SK-N-MC (cell line): ENCODE data around the gene GID8.

Source experiments
- DNase-seq: peaks from one replicate; pipeline ENCODE4 v3.0.0-alpha.2; 2011; ENCODE audit warnings: low read depth, low spot score
- H3K27ac ChIP-seq: fragments of 200-600 bp; sonication (generic); 2 replicates; pipeline ENCODE4 v1.5.1; 2016; ENCODE audit warnings: mixed run types
- H3K36me3 ChIP-seq: fragments of 200-600 bp; sonication (generic); 2 replicates; pipeline ENCODE4 v1.6.1; 2017; ENCODE audit warnings: antibody characterized with exemption, low read length, mixed read lengths; ENCODE audit not compliant: insufficient read depth
- H3K4me3 ChIP-seq: fragments of 200-600 bp; sonication (generic); 2 replicates; pipeline ENCODE4 v1.5.1; 2016
- H3K9ac ChIP-seq: fragments of 200-600 bp; sonication (generic); 2 replicates; pipeline ENCODE4 v1.8.0; 2017; ENCODE audit warnings: mixed run types, mixed read lengths; ENCODE audit not compliant: insufficient read length
- H3K9me3 ChIP-seq: fragments of 200-600 bp; sonication (generic); 2 replicates; pipeline ENCODE4 v1.6.1; 2017; ENCODE audit warnings: low read depth, mild to moderate bottlenecking, antibody characterized with exemption, low read length, moderate library complexity, mixed read lengths
- EZH2 ChIP-seq: fragments of 200-600 bp; sonication (generic); IDR thresholded peaks from one replicate; pipeline ENCODE4 v1.6.1; 2017; ENCODE audit warnings: antibody characterized with exemption
- FOXP2 ChIP-seq: optimal IDR thresholded peaks from 2 replicates; pipeline ENCODE3; 2011; ENCODE audit warnings: mild to moderate bottlenecking, moderate library complexity; ENCODE audit not compliant: insufficient read depth; ENCODE audit errors: extremely low read length, control extremely low read depth
- POLR2AphosphoS5 ChIP-seq: IDR thresholded peaks from 2 replicates; pipeline ENCODE4 v1.6.1; 2012; ENCODE audit warnings: mild to moderate bottlenecking, low read depth, low read length, borderline replicate concordance

GID8 gene

GRCh38 chr20:62893700-62894099, 44.2 kb upstream of the GID8 start:
- H3K9me3 ChIP-seq, result no peaks in the 10 kb centered on the region
- H3K9ac ChIP-seq, result no peak overlapping the region
- no peak for DNase-seq
- no peak overlapping the region for H3K4me3 ChIP-seq
- H3K36me3 ChIP-seq, result peaks cover 86% of the 10 kb centered on the region
- H3K27ac ChIP-seq, result no peak overlapping the region
- TF ChIP-seq EZH2 (no peak), POLR2AphosphoS5 (no peak), FOXP2 (no peak)

GRCh38 chr20:62894261-62894660, 43.7 kb upstream of the GID8 start:
- H3K4me3 ChIP-seq, result no peak overlapping the region
- H3K9ac ChIP-seq, result no peak overlapping the region
- TF ChIP-seq FOXP2 (no peak), POLR2AphosphoS5 (no peak), EZH2 (no peak)
- no peaks in the 10 kb centered on the region for H3K9me3 ChIP-seq
- no peak for DNase-seq
- no peak overlapping the region for H3K27ac ChIP-seq
- peaks cover 80% of the 10 kb centered on the region for H3K36me3 ChIP-seq

- H3K27ac ChIP-seq, result no peak overlapping the region
- peaks cover 68% of the 10 kb centered on the region for H3K36me3 ChIP-seq
These were observed 42.4 kb upstream of the GID8 start for GRCh38 chr20:62895539-62895938.

GRCh38 chr20:62896526-62896925, 41.4 kb upstream of the GID8 start:
- Histone ChIP-seq H3K4me3 (no peak overlapping the region), H3K9ac (no peak overlapping the region), H3K27ac (no peak overlapping the region), H3K36me3 (peaks cover 64% of the 10 kb centered on the region), H3K9me3 (no peaks in the 10 kb centered on the region)
- DNase-seq, result no peak
- no peak for TF ChIP-seq FOXP2
- TF ChIP-seq EZH2, result no peak
- TF ChIP-seq POLR2AphosphoS5, result no peak

More at GRCh38 chr20:62895539-62895938, 42.4 kb upstream of the GID8 start:
- TF ChIP-seq EZH2, result no peak
- TF ChIP-seq POLR2AphosphoS5, result no peak
- no peak for TF ChIP-seq FOXP2
- Histone ChIP-seq H3K9me3 (no peaks in the 10 kb centered on the region), H3K4me3 (no peak overlapping the region), H3K9ac (no peak overlapping the region)
- no peak for DNase-seq

- DNase-seq, result no peak
- H3K4me3 ChIP-seq, result no peak overlapping the region
- H3K27ac ChIP-seq, result no peak overlapping the region
- no peak for TF ChIP-seq FOXP2
- TF ChIP-seq EZH2, result no peak
- TF ChIP-seq POLR2AphosphoS5, result no peak
- H3K9me3 ChIP-seq, result no peaks in the 10 kb centered on the region
- no peak overlapping the region for H3K9ac ChIP-seq
- H3K36me3 ChIP-seq, result peaks cover 62% of the 10 kb centered on the region
These were observed 40.3 kb upstream of the GID8 start for GRCh38 chr20:62897666-62898065.

- TF ChIP-seq FOXP2, result no peak
- TF ChIP-seq POLR2AphosphoS5, result no peak
- H3K9ac ChIP-seq, result no peak overlapping the region
- no peak overlapping the region for H3K4me3 ChIP-seq
- no peak overlapping the region for H3K27ac ChIP-seq
- peaks cover 60% of the 10 kb centered on the region for H3K36me3 ChIP-seq
- DNase-seq, result no peak
- no peaks in the 10 kb centered on the region for H3K9me3 ChIP-seq
These were observed 39.6 kb upstream of the GID8 start for GRCh38 chr20:62898093-62898964.

- Histone ChIP-seq H3K4me3 (no peak overlapping the region), H3K9ac (no peak overlapping the region), H3K36me3 (peaks cover 60% of the 10 kb centered on the region), H3K9me3 (no peaks in the 10 kb centered on the region), H3K27ac (no peak overlapping the region)
- no peak for DNase-seq
- TF ChIP-seq POLR2AphosphoS5, result peak; percentile 15; the same call in 1 of the 2 replicates
- TF ChIP-seq EZH2, result no peak
These were observed 38.8 kb upstream of the GID8 start for GRCh38 chr20:62898970-62899632.

GRCh38 chr20:62899633-62900051, 38.3 kb upstream of the GID8 start:
- Histone ChIP-seq H3K4me3 (no peak overlapping the region), H3K27ac (no peak overlapping the region), H3K36me3 (peaks cover 59% of the 10 kb centered on the region), H3K9ac (no peak overlapping the region), H3K9me3 (no peaks in the 10 kb centered on the region)
- TF ChIP-seq POLR2AphosphoS5, result no peak
- no peak for TF ChIP-seq FOXP2
- no peak for TF ChIP-seq EZH2
- no peak for DNase-seq
